ENCODE data around the gene CTBP2. TPM values are rescaled to one million over a fixed set of nuclear protein-coding genes. Genes with fewer than 3 reads are reported as not detected.

CTBP2 gene
- total and polyA plus RNA-seq, 8 donors = 71.2 to 90.0 (median 84.1) TPM

DNA sequence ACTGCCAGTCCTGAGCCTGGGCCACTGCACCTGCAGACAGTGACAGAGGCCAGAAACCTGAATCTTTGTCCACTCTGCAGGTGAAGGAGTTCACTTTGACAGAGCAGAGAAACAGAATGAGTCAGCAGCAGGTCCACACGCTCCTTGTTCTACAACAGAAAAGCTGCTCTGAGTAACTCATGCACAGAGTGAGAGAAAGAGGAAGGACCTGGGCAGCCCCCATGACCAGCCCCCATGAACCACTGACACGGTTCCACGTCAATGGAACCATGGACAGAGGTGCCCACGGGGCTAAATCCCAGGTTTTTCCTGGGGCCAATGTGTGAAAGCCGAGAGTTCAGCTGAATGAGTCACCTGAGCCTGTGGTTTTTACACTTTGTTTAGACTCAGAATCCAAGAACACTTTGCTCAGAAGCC, 40.8 kb upstream of the CTBP2 start:
- intact Hi-C loops (cut with DNase I) = no loop called here
- Histone ChIP-seq H3K27me3 (no peaks in the 10 kb centered on the region), H3K9me3 (no peaks in the 10 kb centered on the region), H3K4me3 (no peak overlapping the region), H3K36me3 (no peaks in the 10 kb centered on the region), H3K4me1 (no peaks in the 10 kb centered on the region), H3K27ac (no peak overlapping the region)
- TF ChIP-seq, protein P1, sequence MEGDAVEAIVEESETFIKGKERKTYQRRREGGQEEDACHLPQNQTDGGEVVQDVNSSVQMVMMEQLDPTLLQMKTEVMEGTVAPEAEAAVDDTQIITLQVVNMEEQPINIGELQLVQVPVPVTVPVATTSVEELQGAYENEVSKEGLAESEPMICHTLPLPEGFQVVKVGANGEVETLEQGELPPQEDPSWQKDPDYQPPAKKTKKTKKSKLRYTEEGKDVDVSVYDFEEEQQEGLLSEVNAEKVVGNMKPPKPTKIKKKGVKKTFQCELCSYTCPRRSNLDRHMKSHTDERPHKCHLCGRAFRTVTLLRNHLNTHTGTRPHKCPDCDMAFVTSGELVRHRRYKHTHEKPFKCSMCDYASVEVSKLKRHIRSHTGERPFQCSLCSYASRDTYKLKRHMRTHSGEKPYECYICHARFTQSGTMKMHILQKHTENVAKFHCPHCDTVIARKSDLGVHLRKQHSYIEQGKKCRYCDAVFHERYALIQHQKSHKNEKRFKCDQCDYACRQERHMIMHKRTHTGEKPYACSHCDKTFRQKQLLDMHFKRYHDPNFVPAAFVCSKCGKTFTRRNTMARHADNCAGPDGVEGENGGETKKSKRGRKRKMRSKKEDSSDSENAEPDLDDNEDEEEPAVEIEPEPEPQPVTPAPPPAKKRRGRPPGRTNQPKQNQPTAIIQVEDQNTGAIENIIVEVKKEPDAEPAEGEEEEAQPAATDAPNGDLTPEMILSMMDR (IDR thresholded peaks at IDR 0.05) = no peak
- DNase-seq (no peak), ATAC-seq (peak; percentile 14)

DNA sequence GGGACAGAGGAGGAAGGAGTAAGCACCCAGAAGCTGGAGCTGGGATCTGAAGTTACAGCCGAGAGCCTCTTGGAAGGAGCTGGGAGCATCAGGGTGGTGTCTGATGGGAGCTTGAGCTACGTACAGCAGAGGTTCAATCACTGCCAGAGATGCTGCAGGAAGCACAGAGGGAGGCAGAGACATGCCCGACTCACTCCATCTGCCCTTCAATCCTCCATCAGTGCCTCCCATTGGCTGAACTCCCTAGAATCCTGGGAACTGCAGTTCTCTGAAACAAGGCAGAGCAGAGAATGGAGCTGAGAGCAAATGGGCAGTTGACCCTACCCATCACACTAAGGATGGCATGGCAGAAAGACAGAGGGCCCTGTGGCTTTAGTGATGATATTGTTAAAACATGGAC, 40.0 kb upstream of the CTBP2 start:
- H3K9me3 ChIP-seq = no peaks in the 10 kb centered on the region
- no peak overlapping the region for H3K27ac ChIP-seq
- TF ChIP-seq, protein P1 (IDR thresholded peaks at IDR 0.05) = no peak
- ATAC-seq (no peak), DNase-seq (no peak)
- intact Hi-C loops (cut with DNase I) = no loop called here
- H3K36me3 ChIP-seq = no peaks in the 10 kb centered on the region
- no peaks in the 10 kb centered on the region for H3K4me1 ChIP-seq
- H3K4me3 ChIP-seq = no peak overlapping the region
- no peaks in the 10 kb centered on the region for H3K27me3 ChIP-seq

DNA sequence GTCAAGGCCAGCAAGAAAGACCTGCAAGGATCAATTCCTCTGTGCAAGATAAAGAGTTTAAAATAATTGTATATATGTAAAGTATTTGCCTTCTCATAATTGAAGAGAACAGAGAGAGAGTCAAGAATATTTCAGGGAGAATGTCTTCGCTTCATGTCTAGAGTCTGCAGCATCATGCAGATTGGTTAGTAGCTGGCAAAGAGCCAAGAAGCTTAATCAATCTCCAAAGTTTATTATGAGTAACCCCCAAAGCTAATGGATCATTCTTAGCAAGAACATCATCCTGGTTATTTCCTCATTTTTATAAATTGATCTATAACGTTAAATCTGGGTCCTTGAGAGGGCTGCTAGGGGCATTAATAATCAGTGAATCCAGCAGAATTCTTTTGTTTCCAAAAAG, 38.9 kb upstream of the CTBP2 start:
- no peaks in the 10 kb centered on the region for H3K9me3 ChIP-seq
- no peak overlapping the region for H3K4me3 ChIP-seq
- no peaks in the 10 kb centered on the region for H3K36me3 ChIP-seq
- no peaks in the 10 kb centered on the region for H3K4me1 ChIP-seq
- H3K27ac ChIP-seq = no peak overlapping the region
- TF ChIP-seq, protein P1 (IDR thresholded peaks at IDR 0.05) = no peak
- H3K27me3 ChIP-seq = no peaks in the 10 kb centered on the region
- ATAC-seq = no peak
- no peak for DNase-seq
- intact Hi-C loops (cut with DNase I) = no loop called here

DNA sequence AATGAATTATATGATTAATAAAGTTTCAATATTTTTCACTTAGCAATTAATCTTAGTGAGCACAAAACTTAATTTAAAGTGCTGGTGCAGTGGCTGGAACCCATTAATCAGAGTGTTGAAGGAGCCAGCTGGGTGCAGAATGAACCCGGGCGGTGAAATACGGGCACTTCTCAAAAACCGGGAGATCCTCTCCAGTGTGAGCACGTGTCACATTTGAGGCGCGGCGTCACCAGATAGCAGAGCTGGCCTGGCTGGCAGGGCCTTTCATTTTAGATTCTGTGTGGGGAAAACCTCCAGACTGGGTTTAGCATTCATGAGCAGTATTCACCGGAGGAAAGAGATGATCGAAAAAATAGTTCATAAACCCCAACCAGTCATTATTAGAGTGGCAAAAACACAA, 34.5 kb upstream of the CTBP2 start:
- no peak for DNase-seq
- intact Hi-C loops (cut with DNase I) = no loop called here

DNA sequence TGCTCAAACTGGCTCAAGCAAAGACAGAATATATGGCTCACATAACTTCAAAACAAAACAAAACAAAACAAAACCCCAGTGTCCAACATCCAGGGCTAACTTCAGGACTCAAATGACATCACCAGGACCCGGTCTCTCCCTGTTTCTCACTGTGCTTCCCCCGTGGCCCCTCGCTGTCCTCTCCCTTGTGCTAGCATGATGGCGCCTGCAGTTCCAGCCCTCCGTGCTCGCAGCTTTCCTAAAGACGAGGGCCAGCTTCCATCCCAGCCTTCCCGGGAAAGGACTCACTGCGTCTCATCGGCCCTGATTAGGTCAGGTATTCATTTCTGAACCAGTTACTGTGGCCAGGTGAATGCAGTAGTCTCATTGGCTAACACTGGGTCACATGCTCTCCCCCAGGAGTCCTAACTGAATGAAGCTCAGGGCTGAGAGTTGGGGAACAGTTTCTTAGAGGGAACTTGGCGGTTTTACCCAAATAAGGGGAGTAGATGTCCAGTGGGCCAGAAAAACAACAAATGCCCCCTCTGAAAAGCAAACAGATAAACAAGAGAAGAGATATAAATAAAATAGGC, 33.0 kb upstream of the CTBP2 start:
- TF ChIP-seq, protein P1 (IDR thresholded peaks at IDR 0.05) = no peak

More for the DNA sequence above, 34.5 kb upstream of the CTBP2 start:
- ATAC-seq = no peak
- TF ChIP-seq, protein P1 (IDR thresholded peaks at IDR 0.05) = no peak
- Histone ChIP-seq H3K9me3 (no peaks in the 10 kb centered on the region), H3K4me1 (no peaks in the 10 kb centered on the region), H3K4me3 (no peak overlapping the region), H3K36me3 (no peaks in the 10 kb centered on the region), H3K27me3 (no peaks in the 10 kb centered on the region), H3K27ac (no peak overlapping the region)

More for the DNA sequence above, 33.0 kb upstream of the CTBP2 start:
- no peak overlapping the region for H3K4me3 ChIP-seq
- no peaks in the 10 kb centered on the region for H3K9me3 ChIP-seq
- H3K27ac ChIP-seq = no peak overlapping the region
- intact Hi-C loops (cut with DNase I) = no loop called here
- H3K36me3 ChIP-seq = no peaks in the 10 kb centered on the region
- no peak for DNase-seq
- no peak for ATAC-seq
- H3K4me1 ChIP-seq = no peaks in the 10 kb centered on the region
- H3K27me3 ChIP-seq = no peaks in the 10 kb centered on the region

Data from left lung (tissue), 10 donors.